K562 (cell line): ENCODE data around the gene ZC3H8. TPM values are rescaled to one million over a fixed set of nuclear protein-coding genes. Genes with fewer than 3 reads are reported as not detected.

Source experiments
- CTBP1 ChIP-seq: fragments of 450-650 bp; IDR thresholded peaks from 2 replicates; pipeline ENCODE4 v1.6.1; 2016; ENCODE audit warnings: borderline replicate concordance
- E4F1 ChIP-seq: fragments of 250-450 bp; sonication (Bioruptor Pico); IDR thresholded peaks from 2 replicates; pipeline ENCODE4 v1.5.0; 2021; ENCODE audit warnings: mild to moderate bottlenecking, borderline replicate concordance
- ELF1 ChIP-seq: fragments of 200-800 bp; sonication (Bioruptor generic); IDR thresholded peaks from 2 replicates; pipeline ENCODE4 v1.6.1; 2016; ENCODE audit warnings: missing genetic modification characterization, missing compliant biosample characterization
- POLR2AphosphoS5 ChIP-seq: IDR thresholded peaks from 2 replicates; pipeline ENCODE4 v1.6.1; 2011; ENCODE audit warnings: mild to moderate bottlenecking, low read depth, low read length, moderate library complexity; ENCODE audit not compliant: control insufficient read depth, insufficient read depth
- TAF7 ChIP-seq: fragments of 450-650 bp; IDR thresholded peaks from 2 replicates; pipeline ENCODE4 v1.6.1; 2016; ENCODE audit warnings: missing genetic modification characterization, missing compliant biosample characterization
- ZNF324 ChIP-seq: fragments of 250-450 bp; sonication (Bioruptor Pico); IDR thresholded peaks from 2 replicates; pipeline ENCODE4 v1.4.0; 2020; ENCODE audit warnings: mild to moderate bottlenecking
- ZNF384 ChIP-seq: IDR thresholded peaks from 2 replicates; pipeline ENCODE4 v1.6.1; 2012; ENCODE audit warnings: low read depth, low read length, improper control_type of control experiment
- polyA plus RNA-seq, 8 experiments: library from polyadenylated mRNA; depleted of rRNA in 4 of 8; stranded (reverse) in 5 of 8; unstranded in 3 of 8; fragments of >200 nt; fragmentation: Nextera tagmentation in 2 of 8; fragmentation: Illumina TruSeq in 1 of 8; extraction: Ambion mirVana in 2 of 8; extraction: Trizol in 1 of 8; gene quantifications; 2 replicates each; pipeline versions ENCODE4 v1.2.1 to v1.2.3, GENCODE V29; 2011 to 2014; ENCODE audit warnings: inconsistent platforms in 1 of 8, missing spikeins in 1 of 8
- total RNA-seq, 7 experiments: library from RNA; depleted of rRNA in 6 of 7; stranded (reverse); fragments of >200 nt in 6 of 7; fragmentation: Illumina TruSeq in 2 of 7; extraction: Trizol in 2 of 7; gene quantifications; 2 replicates each; pipeline versions ENCODE4 v1.2.1 to v1.2.3, GENCODE V29; 2011 to 2021; ENCODE audit warnings: low replicate concordance in 1 of 7
- TF ChIP-seq, protein P1 (sequence below): sonication (generic); formaldehyde crosslinking; IDR thresholded peaks from 2 replicates; pipeline ENCODE4 v1.8.0; 2022; ENCODE audit warnings: missing genetic modification reagents, mild to moderate bottlenecking, borderline replicate concordance

The ZC3H8 gene
- total and polyA plus RNA-seq, 9 of the 15 experiments (the other 6 are each of a cell fraction or from before 2014, with no cell fraction given), result 11.6 to 41.5 (median 27.5) TPM

GRCh38 chr2:112254466-112255240 is at the start of gene ZC3H8 (continued):
- TF ChIP-seq E4F1 (CRISPR knock-in tag) (no peak), ZNF324 (CRISPR knock-in tag) (no peak), ZNF384 (no peak), TAF7 (tag) (peak; percentile 33; the same call in 1 of the 2 replicates), ELF1 (tag) (0 out of 2 replicates have a peak, but pooled peaks have one; percentile 28), POLR2AphosphoS5 (peak; percentile 89), CTBP1 (peak; percentile 49)
- TF ChIP-seq, protein P1, sequence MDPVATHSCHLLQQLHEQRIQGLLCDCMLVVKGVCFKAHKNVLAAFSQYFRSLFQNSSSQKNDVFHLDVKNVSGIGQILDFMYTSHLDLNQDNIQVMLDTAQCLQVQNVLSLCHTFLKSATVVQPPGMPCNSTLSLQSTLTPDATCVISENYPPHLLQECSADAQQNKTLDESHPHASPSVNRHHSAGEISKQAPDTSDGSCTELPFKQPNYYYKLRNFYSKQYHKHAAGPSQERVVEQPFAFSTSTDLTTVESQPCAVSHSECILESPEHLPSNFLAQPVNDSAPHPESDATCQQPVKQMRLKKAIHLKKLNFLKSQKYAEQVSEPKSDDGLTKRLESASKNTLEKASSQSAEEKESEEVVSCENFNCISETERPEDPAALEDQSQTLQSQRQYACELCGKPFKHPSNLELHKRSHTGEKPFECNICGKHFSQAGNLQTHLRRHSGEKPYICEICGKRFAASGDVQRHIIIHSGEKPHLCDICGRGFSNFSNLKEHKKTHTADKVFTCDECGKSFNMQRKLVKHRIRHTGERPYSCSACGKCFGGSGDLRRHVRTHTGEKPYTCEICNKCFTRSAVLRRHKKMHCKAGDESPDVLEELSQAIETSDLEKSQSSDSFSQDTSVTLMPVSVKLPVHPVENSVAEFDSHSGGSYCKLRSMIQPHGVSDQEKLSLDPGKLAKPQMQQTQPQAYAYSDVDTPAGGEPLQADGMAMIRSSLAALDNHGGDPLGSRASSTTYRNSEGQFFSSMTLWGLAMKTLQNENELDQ (CRISPR knock-in tag), result 0 out of 2 replicates have a peak, but pooled peaks have one; percentile 70
